Neural progenitor cell (in vitro differentiated cells): Measurements from ENCODE around the gene EED.

ENCODE experiments used
- CTCF ChIP-seq: fragments of 200-600 bp; sonication (generic); IDR thresholded peaks from 2 replicates; pipeline ENCODE4 v1.5.1; 2017; ENCODE audit warnings: antibody characterized with exemption, mild to moderate bottlenecking
- EZH2 ChIP-seq: fragments of 200-600 bp; sonication (generic); IDR thresholded peaks from 2 replicates; pipeline ENCODE4 v1.6.1; 2017; ENCODE audit warnings: antibody characterized with exemption, mild to moderate bottlenecking, moderate library complexity
- EZH2phosphoT487 ChIP-seq: fragments of 200-600 bp; sonication (generic); IDR thresholded peaks from 2 replicates; pipeline ENCODE4 v1.6.1; 2017; ENCODE audit warnings: antibody characterized with exemption

- TF ChIP-seq EZH2 (no peak), EZH2phosphoT487 (no peak), CTCF (no peak)
These were observed 58.7 kb downstream of the EED start for GRCh38 chr11:86303257-86303656.
